ENCODE measurements around the gene STPG1.
A peak's percentile ranks its signal among the peaks of the same experiment; 100 is the strongest.

STPG1 gene

GRCh38 chr1:24340770-24341169 is 72.8 kb downstream of the STPG1 start:
- DNase-seq: no peak

GRCh38 chr1:24339996-24340395 is 73.6 kb downstream of the STPG1 start:
- no peak for DNase-seq

GRCh38 chr1:24338447-24338846 is 75.1 kb downstream of the STPG1 start:
- DNase-seq: no peak

- no peak for DNase-seq
Observed at GRCh38 chr1:24337455-24337854, 76.1 kb downstream of the STPG1 start.

DNA sequence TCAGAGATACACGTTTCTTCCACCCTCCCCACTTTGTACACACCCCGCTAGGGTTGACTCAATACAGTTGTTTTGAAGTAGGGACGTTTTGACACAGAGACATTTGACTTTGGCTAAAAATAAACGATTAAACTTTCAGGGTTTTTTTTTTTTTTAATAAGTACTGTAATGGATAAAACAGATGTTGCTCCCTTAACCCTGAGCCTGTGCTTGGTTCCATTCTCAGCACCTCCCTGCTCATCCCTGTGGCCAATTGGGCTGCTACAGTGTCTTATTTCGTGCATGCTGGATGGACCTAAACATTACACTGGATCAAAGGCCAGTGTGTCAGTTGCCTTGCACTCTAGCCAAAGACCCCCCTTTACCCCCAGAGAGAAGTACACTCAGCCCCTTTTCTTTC is 77.5 kb downstream of the STPG1 start:
- DNase-seq: no peak

GRCh38 chr1:24331961-24332673 is 81.5 kb downstream of the STPG1 start:
- DNase-seq: no peak

- DNase-seq: no peak
Observed at GRCh38 chr1:24329797-24330543, 83.6 kb downstream of the STPG1 start.

- no peak for DNase-seq
Observed at GRCh38 chr1:24329331-24329730, 84.3 kb downstream of the STPG1 start.

DNA sequence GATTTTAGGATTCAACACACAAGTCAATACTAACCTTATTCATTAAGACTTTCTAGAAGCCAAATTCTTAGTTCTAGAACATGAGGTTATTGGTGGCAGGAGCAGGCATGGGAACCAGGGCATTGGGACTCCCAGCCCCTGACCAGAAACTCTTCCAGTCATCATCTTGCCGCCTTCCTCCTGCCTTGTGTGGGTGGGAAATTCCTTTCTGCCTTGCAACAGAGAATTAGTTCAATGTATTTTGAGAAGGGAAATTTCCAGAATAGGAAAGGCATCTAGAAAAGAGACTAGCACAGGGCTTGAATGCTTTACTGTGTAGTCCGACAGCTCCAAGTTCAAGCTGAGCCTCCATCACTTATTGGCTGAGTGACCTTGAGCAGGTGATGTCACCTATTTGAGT is 85.7 kb downstream of the STPG1 start:
- DNase-seq: no peak

DNA sequence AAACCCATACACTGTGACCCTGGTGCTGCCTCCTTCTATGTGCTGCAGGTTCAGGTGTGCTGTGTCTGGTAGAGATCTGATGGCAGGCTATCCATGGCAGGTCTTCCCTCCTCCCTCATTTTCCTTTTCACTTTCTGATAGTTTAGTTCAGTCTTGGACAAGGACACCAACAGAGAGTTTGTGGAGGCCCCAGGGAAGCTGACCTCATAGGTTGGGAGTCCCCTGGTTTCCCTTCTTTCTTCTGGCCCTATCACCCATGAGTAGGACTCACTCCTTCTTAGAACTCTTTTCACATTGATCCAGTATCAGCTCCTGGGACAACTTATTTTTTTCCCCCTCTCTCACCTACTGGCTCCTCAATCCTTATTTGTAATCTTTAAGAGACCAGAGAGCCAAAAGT is 86.1 kb downstream of the STPG1 start:
- DNase-seq: no peak

DNA sequence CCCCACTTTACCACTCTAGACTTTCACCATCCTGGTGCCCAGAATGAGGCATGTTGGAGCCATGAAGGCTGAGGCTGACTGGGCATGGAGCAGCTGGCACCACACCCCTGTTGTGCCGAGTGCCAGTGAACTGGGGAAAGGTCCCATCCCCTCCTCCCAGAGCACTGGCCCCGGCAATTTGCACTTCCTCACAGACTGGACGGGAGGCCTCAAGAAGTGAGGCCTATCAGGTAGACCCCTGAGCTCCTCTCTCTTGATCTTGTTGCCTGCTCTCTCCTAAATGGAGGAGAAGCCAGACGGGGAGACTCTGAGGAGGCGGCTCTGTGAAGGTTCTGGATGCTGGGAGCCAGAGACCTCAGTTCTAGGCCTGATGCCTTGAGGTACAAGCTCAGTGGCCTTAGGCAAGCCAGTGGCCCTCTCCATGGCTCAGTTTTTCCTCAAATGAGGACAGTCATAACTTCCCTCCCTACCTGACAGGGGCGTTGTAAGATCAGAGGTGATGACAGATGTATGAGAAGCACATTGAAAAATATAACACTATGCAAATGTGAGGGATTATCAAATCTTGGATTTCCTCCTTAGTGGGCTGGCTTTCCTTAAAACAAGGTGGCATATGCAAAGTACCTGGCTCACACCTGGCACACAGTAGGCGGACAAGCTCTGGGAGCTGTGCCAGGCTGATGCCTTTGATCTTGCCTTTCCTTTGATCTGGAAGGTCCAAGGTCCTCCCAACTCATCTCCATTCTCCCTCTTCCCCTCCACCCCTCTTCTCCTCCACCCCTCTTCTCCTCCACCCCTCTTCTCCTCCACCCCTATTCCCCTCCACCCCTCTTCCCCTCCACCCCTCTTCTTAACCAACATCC is 87.8 kb downstream of the STPG1 start:
- DNase-seq: no peak

DNA sequence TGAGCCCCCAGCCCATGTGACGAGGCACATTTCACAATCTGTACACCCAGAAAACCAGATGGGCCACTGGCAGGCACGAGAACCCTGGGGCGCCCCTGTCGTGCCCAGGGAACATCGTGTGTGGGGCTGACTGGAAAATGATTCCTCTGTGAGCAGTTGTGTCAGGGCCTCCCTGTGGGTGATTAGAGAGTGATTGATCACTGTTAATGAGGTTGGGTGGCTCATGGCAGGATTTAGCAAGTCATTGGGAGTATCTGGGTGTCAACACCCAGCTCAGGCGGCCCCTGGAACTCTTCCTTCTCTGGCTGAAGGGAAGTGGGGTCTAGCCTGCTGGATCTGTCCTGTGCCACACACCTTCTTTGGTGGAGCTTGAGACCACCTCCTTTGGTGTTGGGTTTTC is 88.7 kb downstream of the STPG1 start:
- DNase-seq: no peak

GRCh38 chr1:24323281-24323680 is 90.3 kb downstream of the STPG1 start:
- no peak for DNase-seq

DNA sequence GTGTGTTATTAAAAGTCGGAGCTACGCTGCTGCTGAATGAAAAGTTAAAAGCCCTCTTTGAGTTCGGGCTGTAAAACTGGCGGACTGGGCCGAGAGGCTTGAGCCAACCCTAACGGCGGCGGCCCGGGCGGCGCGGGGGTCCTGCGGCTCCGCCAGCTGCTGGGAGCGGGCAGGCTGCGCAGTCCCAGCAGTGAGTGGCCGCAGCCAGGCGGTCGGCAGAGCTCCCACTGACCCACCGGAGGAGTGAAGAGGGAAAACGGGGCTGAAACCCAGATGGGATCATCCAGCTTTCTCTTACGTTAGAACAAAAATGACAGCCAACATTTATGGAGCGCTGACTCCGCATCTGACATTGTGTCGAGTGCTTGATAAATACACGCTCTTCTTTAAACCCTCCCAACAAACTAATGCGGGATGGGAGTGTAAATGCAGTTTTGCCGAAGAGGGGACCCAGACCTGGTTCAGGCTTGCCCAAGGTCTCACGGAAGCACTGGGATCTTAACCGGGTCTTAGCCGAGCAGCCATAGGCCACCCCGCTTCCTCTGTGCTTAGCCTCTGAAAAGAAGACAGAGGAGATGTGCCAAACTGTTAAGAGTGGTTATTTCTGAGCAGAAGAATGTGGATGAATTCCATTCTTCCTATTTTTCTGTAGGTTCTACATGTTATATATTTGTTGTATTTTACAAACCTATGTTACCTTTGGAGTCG is 91.0 kb downstream of the STPG1 start:
- no peak for DNase-seq

GRCh38 chr1:24321697-24322469 is 91.7 kb downstream of the STPG1 start:
- DNase-seq: peak in 1 of 2 experiments; percentile 40

DNA sequence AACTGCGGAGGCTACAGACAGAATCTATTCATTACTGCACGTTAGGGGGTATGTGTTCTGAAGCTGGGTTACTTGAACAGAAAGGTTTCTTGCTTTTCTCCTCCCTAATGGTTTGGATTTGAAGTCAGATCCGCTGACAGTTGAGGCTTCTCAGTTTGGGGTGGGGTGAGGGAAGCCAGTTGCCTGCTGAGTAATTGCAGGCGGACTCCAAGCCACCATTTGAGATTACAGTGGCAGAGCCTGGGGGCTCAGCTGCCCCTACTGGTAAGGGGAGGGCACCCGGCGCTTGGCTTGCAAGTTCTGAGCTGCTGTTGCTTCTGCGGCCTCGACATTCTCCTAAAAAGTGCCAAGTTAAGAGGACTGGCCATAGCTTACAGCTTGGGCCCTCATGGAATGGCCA is 92.5 kb downstream of the STPG1 start:
- DNase-seq: no peak

DNA sequence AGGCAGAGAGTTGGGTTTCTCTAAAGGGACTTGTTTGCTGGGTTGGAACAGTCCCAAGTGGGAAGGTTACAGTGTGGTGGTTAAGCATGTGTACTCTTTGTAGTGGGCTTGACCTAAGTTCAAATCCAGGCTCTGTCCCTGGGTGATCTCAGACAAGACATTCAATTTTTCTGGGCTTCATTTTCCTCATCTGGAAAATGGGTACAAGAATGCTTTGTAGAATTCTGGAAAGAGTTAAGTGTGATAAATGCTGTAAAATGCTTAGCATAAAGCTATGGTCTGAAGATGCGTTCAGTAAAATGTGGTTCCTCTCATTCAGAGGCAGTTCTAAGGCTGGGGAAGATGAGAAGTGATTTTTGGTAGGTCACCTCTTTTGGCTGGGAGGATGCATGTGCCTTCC is 93.6 kb downstream of the STPG1 start:
- no peak for DNase-seq

- peak; percentile 73 to 87 for DNase-seq
Observed at GRCh38 chr1:24319312-24319863, 94.2 kb downstream of the STPG1 start, which contains the start of gene GRHL3. GRHL3 (plus strand) TSS chr1:24319357; CDS start chr1:24319552, 195 bp downstream.

- DNase-seq: no peak
Observed at GRCh38 chr1:24318615-24319311, 94.8 kb downstream of the STPG1 start.

DNA sequence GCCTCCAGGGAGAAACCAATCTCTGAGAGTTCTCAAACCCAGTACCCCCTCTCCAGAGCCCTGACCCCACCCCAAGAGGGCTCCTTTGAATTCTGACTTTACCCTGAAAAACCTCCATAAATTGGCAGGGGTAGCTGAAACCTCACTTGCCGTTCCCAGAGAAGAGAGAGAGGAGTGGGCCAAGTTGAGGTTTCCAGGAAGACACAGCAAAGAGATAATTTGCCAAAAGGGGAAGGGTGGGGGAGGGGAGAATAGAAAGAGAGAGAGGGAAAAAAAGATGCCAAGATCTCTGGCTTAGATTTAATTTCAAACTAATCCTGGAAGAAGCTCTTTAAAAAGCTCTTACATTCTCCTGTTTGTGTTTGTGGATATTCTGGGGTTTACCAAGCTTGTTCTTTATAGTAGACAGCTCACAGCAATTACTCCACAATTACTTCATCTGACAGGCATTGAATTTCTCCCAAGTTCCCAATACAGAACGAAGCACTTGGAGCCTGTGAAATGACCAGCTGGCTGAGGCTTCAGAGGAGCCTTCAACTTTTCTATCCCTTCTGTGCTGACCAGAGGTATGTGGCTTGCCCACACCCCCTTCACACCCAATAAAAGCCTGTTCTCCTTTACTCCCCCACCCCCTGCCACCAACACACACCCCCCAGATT is 95.5 kb downstream of the STPG1 start:
- DNase-seq: no peak
